Osteocyte (in vitro differentiated cells): ENCODE data around the gene CDK19. TPM values are rescaled to one million over a fixed set of nuclear protein-coding genes. Genes with fewer than 3 reads are reported as not detected.

Experiments used
- DNase-seq: peaks from one replicate; pipeline ENCODE4 v3.0.0; 2021; ENCODE audit warnings: mixed read lengths; ENCODE audit not compliant: unreplicated experiment; ENCODE audit errors: extremely low spot score
- H3K27ac Mint-ChIP-seq: one replicate; pipeline ENCODE4 v1.8.0; 2021; ENCODE audit warnings: mild to moderate bottlenecking, mixed read lengths; ENCODE audit not compliant: unreplicated experiment
- H3K27me3 Mint-ChIP-seq: one replicate; pipeline ENCODE4 v1.8.0; 2021; ENCODE audit warnings: mixed read lengths; ENCODE audit not compliant: unreplicated experiment
- H3K36me3 Mint-ChIP-seq: one replicate; pipeline ENCODE4 v1.8.0; 2021; ENCODE audit warnings: mixed read lengths; ENCODE audit not compliant: unreplicated experiment
- H3K4me1 Mint-ChIP-seq: one replicate; pipeline ENCODE4 v1.8.0; 2021; ENCODE audit warnings: mixed read lengths; ENCODE audit not compliant: unreplicated experiment
- H3K4me3 Mint-ChIP-seq: one replicate; pipeline ENCODE4 v1.8.0; 2021; ENCODE audit warnings: mild to moderate bottlenecking, moderate library complexity, mixed read lengths; ENCODE audit not compliant: unreplicated experiment
- H3K9me3 Mint-ChIP-seq: one replicate; pipeline ENCODE4 v1.8.0; 2021; ENCODE audit warnings: mixed read lengths; ENCODE audit not compliant: unreplicated experiment
- total RNA-seq: library from RNA; stranded (reverse); gene quantifications from 2 replicates; pipeline ENCODE4 v1.2.1, GENCODE V29; 2021
- TF ChIP-seq, protein P1 (sequence below): fragments of 200-600 bp; sonication (generic); IDR thresholded peaks from 2 replicates; pipeline ENCODE4 v1.5.0; 2021; ENCODE audit warnings: antibody characterized with exemption, mild to moderate bottlenecking, moderate library complexity

The CDK19 gene
- total RNA-seq, 1 donor from 2014 or later = 32.4 TPM

DNA sequence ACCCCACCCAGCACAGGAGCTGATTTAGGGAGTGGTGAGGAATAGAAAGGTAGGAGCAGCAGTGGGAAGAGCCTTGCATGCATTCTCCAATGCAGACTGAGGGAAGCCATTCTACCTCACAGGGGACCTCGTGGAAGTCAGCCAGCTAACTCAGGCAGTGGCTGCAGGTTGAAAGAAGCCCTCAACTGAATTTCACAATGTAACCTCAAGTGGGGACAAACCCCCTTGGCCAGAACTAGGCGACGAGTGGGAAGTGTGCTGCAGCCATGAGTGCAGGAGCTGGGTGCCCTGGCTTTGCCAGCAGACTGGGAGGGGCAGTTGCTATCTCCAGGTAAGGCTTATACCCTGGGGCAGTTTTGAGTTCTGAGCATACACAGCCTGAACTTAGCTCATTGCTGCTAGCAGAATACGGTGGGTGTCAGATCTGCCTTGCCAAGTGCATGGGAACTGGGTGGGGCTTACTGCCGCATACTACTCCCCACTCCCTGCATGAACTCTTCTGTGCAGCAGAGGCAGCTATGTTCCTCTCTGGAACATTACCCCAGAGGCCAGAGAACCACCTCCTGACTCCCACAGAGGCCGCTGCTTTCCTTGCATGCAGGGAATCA is 126.5 kb downstream of the CDK19 start:
- Mint-ChIP-seq H3K4me1 (peaks cover 4% of the 10 kb centered on the region), H3K27me3 (no peaks in the 10 kb centered on the region), H3K9me3 (no peaks in the 10 kb centered on the region), H3K36me3 (peaks cover 4% of the 10 kb centered on the region), H3K27ac (no peak overlapping the region), H3K4me3 (no peak overlapping the region)
- no peak for DNase-seq
- TF ChIP-seq, protein P1, sequence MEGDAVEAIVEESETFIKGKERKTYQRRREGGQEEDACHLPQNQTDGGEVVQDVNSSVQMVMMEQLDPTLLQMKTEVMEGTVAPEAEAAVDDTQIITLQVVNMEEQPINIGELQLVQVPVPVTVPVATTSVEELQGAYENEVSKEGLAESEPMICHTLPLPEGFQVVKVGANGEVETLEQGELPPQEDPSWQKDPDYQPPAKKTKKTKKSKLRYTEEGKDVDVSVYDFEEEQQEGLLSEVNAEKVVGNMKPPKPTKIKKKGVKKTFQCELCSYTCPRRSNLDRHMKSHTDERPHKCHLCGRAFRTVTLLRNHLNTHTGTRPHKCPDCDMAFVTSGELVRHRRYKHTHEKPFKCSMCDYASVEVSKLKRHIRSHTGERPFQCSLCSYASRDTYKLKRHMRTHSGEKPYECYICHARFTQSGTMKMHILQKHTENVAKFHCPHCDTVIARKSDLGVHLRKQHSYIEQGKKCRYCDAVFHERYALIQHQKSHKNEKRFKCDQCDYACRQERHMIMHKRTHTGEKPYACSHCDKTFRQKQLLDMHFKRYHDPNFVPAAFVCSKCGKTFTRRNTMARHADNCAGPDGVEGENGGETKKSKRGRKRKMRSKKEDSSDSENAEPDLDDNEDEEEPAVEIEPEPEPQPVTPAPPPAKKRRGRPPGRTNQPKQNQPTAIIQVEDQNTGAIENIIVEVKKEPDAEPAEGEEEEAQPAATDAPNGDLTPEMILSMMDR = no peak

DNA sequence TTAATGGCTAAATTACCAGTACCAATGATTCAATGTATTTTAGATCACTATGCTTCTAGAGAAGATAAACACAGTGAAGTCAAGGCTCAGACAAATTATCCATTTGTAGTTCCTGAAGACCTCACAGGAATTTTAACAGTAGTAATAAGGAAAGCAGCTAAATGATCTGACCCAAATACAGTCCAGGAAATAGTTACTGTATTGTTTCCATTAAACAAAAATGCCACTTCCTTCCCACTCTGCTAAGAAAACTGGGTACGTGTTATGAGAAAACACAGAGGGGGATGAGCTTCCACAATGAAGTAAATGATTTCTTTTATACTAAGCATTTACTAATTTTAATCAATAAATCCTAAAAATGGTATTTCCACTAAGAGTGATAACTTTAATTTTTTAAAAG is 127.9 kb downstream of the CDK19 start:
- TF ChIP-seq, protein P1 = no peak
- Mint-ChIP-seq H3K36me3 (peaks cover 2% of the 10 kb centered on the region), H3K4me3 (no peak overlapping the region), H3K27ac (no peak overlapping the region), H3K27me3 (no peaks in the 10 kb centered on the region), H3K9me3 (no peaks in the 10 kb centered on the region), H3K4me1 (peaks cover 3% of the 10 kb centered on the region)
- DNase-seq = no peak

DNA sequence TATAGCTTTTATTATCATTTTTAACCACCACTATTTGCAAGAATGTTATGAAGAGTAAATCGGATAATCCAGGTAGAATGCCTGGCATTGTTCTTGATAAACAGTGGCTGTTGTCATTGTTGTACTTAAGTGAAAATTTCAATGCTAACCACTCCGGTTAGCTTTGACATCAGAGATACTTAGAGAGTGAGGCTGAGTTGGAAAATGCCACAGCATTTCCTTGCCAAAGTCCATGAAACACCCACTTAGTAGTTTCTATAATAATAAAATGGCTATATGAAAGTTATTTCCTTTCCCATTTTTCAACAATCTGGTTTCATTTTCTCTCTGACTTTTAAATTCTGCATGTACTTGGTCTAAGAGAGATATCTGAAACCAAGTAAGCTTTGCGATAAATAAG is 132.0 kb downstream of the CDK19 start:
- Mint-ChIP-seq H3K36me3 (no peaks in the 10 kb centered on the region), H3K9me3 (no peaks in the 10 kb centered on the region), H3K4me3 (no peak overlapping the region), H3K27me3 (no peaks in the 10 kb centered on the region), H3K4me1 (peaks cover 7% of the 10 kb centered on the region), H3K27ac (no peak overlapping the region)
- TF ChIP-seq, protein P1 = no peak
- DNase-seq = no peak

DNA sequence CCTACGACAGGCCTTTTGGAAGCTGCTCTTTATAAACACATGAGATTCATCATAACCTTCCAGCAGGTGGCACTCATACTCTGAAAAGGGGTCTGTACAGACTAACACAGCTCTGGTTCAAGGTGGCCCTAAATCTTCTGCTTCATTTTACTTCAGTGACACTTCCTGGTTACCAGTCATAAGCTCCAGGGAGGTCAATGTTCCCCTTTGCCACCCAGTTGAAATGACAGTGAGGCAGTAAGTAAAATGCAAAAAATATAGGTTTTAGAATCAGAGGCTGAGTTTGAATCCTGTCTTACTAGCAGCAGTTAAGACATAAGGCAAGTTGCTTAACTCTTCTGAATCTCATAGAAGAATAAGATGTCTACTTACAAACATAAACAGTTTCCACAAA is 132.8 kb downstream of the CDK19 start:
- Mint-ChIP-seq H3K27me3 (no peaks in the 10 kb centered on the region), H3K27ac (peak overlapping the region; percentile 6), H3K9me3 (no peaks in the 10 kb centered on the region), H3K4me3 (no peak overlapping the region), H3K36me3 (no peaks in the 10 kb centered on the region), H3K4me1 (peaks cover 7% of the 10 kb centered on the region)
- TF ChIP-seq, protein P1 = peak; percentile 84
- DNase-seq = no peak

DNA sequence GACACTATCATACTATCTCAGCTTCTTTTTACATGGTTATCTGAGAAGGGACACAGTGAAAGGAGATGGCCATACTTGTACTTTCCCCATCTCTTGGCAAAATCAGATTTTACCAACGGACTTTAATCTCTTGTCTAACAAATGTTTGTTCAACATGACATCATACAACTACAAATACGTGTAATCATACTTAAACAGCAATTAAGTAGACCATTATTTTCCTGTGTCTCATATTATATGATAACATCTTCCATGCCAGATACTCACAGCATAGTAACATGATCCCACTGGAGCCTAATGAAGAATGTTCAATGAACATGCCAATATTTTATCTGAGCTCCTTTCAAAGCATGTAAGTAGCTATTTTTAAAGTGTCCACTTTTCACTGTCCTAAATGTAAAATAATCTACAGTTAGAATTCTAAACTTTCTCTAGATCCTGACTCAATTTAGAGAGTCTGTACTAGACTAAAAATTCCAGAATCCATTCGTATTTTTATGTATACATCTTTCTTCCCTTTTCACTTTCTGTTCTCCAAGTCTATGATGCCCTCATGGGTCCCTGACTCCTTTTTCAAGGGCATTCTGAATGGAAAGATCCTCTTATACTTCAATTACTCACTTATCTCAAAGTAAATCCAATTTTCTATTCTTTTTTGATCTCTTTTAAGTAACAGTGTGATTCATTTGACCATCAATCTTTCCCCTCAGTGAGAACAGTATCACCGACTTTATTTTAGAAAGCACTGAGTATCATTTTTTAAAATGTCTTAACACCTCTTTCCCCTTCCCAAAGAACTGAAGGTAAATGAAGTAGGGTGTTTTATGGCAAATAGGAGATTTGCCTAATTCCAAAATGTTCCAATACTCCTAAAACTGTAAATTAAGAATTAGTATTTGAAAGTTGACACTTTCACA is 133.5 kb downstream of the CDK19 start:
- no peaks in the 10 kb centered on the region for H3K9me3 Mint-ChIP-seq
- peak overlapping the region; percentile 6 for H3K27ac Mint-ChIP-seq
- TF ChIP-seq, protein P1 = no peak
- H3K4me1 Mint-ChIP-seq = peaks cover 7% of the 10 kb centered on the region
- H3K27me3 Mint-ChIP-seq = no peaks in the 10 kb centered on the region
- no peak for DNase-seq
- no peak overlapping the region for H3K4me3 Mint-ChIP-seq
- H3K36me3 Mint-ChIP-seq = no peaks in the 10 kb centered on the region
